ENCODE results near the gene CDK9.

Gene CDK9

DNA sequence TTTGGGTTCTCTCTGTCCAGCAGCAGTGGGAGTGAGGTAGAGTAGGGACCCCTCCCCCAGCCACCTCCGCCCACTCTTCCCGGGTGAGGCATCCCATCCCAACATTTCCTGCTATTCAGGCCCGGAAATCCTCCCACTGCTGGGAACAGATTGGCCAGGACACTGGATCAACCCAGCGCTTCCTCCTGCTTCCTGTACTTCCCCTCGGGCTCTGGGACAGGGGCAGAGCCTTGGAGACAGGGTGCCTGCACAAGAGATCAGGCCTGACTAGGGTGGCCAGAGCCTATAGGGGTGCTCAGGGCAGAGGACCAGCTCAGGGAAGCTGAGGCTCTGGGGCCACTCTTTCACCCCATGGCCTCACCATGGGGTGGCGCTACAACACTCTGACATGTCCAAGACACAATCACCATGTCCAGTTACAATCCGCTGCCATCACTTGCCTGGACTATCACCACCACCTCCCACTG lies 21.9 kb upstream of the CDK9 start:
- TF ChIP-seq CTCF (IDR thresholded peaks at IDR 0.05) = peak; percentile 52
- no peak for TF ChIP-seq ZFX (IDR thresholded peaks at IDR 0.05; ENCODE audit: borderline replicate concordance)
- no peak overlapping the region for H3K27ac ChIP-seq

GRCh38 chr9:127765418-127765817 lies 20.4 kb upstream of the CDK9 start:
- no peak overlapping the region for H3K27ac ChIP-seq
- TF ChIP-seq ZFX (IDR thresholded peaks at IDR 0.05; ENCODE audit: borderline replicate concordance) (no peak), CTCF (IDR thresholded peaks at IDR 0.05) (no peak)

DNA sequence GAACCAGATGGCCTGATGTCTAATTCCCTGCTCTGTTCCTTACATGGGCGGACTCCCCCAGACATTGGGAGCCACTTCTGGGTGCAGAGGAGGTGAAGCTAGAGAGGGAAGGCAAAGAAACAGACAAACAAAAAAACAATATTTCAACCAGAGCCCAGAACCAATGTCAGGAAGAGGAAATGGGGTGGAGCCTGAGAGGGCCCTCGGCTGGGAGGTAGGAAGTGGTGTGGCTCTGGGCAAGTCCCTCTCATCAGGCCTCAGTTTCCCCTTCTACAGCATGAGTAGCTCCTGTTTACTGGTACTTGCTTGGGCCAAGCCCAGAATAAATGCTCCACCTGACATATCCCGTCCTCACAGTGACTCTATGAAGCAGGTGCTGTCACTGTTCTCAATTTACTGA lies 18.4 kb upstream of the CDK9 start:
- TF ChIP-seq ZFX (IDR thresholded peaks at IDR 0.05; ENCODE audit: borderline replicate concordance) (no peak), CTCF (IDR thresholded peaks at IDR 0.05) (no peak)
- H3K27ac ChIP-seq = no peak overlapping the region

- no peak for TF ChIP-seq ZFX (IDR thresholded peaks at IDR 0.05; ENCODE audit: borderline replicate concordance)
- TF ChIP-seq CTCF (IDR thresholded peaks at IDR 0.05) = no peak
These were observed 17.9 kb upstream of the CDK9 start for GRCh38 chr9:127767909-127768331.

GRCh38 chr9:127768698-127769097 lies 17.1 kb upstream of the CDK9 start:
- no peak overlapping the region for H3K27ac ChIP-seq
- TF ChIP-seq ZFX (IDR thresholded peaks at IDR 0.05; ENCODE audit: borderline replicate concordance) (no peak), CTCF (IDR thresholded peaks at IDR 0.05) (no peak)

More at GRCh38 chr9:127767909-127768331, 17.9 kb upstream of the CDK9 start:
- H3K27ac ChIP-seq = no peak overlapping the region

- H3K27ac ChIP-seq = no peak overlapping the region
- no peak for TF ChIP-seq CTCF (IDR thresholded peaks at IDR 0.05)
- TF ChIP-seq ZFX (IDR thresholded peaks at IDR 0.05; ENCODE audit: borderline replicate concordance) = no peak
These were observed 16.7 kb upstream of the CDK9 start for GRCh38 chr9:127769101-127769500.

GRCh38 chr9:127769929-127770582 lies 15.8 kb upstream of the CDK9 start:
- no peak for TF ChIP-seq ZFX (IDR thresholded peaks at IDR 0.05; ENCODE audit: borderline replicate concordance)
- no peak for TF ChIP-seq CTCF (IDR thresholded peaks at IDR 0.05)
- H3K27ac ChIP-seq = no peak overlapping the region
